Activated CD4-positive, alpha-beta T cell treated with anti-CD3 and anti-CD28 coated beads for 4 hours (primary cell): ENCODE data around the gene ZNF277.
"Not testable (repeated sequence)": the region's sequence is repeated elsewhere in the genome, so short reads cannot be mapped to it uniquely, and the experiment has no call there.

Experiments
- DNase-seq, 2 donors: peaks; one replicate each; pipeline ENCODE4 v3.0.0-alpha.2; 2020

ZNF277 gene

GRCh38 chr7:112212571-112212970 lies 6.1 kb downstream of the ZNF277 start:
- no peak for DNase-seq

DNA sequence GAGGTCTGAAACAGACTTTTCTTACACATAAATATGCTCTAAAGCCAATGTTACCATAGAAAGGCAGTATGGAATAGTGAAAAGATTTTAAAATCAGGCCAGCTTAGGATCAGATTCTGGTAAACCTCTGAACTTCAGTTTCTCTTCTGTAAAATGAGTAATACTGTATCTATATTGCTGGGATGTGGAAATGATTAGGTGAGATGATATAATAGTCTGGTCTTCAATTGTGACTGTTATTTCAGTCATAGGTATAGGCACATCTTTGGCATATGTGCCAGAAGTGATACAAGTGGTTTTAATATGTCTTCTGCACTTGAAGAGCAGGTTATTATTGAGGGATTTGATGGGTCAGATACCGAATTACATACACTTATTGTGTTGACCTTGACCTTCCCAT lies 7.2 kb downstream of the ZNF277 start:
- DNase-seq, result no peak

GRCh38 chr7:112214268-112214667 lies 7.8 kb downstream of the ZNF277 start:
- DNase-seq, result no peak

- no peak for DNase-seq
Observed at GRCh38 chr7:112214883-112215282, 8.4 kb downstream of the ZNF277 start.

DNA sequence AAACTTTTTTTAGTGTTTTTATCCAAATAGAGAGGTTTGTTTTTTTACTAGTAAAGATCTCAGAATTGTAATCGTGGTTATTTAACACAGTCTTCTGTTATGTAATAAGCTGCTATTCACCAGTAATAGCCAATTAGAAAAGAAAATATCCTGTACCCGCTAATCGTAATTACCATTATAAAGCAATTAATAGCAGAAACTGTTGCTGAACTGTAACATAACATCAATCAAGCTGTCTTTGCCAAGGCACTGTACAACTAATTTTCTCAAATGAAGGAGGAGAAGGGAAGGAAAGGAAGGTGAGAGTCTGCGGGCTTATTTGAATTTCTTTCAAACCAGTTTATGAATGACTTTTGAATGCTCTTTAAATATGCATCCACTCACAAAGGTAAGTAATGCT lies 9.3 kb downstream of the ZNF277 start:
- DNase-seq, result no peak

- DNase-seq, result no peak
Observed at GRCh38 chr7:112220877-112221434, 14.5 kb downstream of the ZNF277 start.

DNA sequence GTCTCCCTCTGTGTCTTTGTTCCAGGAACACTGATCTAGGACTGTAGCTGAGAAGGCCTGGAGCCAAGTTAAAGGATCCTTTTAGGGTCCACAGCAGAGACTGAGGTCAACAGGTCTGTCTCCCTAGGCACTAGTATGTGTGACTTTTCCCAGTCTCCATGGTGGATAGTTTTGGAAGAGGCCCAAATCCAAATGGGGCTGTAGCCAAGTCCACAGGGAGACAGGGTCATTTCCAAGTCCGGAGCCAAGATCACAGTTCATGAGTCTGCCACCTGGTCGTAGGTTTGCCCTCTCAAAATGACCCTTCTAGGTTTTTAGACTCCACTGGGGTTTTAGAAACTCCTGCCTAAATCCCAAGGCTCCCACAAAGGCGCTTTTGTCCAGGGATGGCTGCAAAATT lies 16.8 kb downstream of the ZNF277 start:
- no peak for DNase-seq

DNA sequence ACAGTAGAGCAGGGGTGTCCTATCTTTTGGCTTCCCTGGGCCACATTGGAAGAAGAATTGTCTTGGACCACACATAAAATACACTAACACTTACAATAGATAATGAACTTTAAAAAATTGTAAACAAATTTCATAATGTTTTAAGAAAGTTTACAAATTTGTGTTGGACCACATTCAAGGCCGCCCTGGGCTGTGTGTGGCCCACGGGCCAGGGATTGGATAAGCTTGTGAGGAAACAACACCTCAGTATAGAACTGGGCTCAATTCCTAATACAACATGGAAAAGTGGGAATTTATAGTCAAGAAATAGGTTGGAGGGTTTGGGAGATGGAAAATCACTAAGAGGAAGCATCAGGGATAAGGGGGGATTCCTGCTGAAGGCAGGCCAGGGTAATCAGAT lies 17.7 kb downstream of the ZNF277 start:
- DNase-seq, result no peak

- DNase-seq, result no peak
Observed at GRCh38 chr7:112225006-112225405, 18.5 kb downstream of the ZNF277 start.

DNA sequence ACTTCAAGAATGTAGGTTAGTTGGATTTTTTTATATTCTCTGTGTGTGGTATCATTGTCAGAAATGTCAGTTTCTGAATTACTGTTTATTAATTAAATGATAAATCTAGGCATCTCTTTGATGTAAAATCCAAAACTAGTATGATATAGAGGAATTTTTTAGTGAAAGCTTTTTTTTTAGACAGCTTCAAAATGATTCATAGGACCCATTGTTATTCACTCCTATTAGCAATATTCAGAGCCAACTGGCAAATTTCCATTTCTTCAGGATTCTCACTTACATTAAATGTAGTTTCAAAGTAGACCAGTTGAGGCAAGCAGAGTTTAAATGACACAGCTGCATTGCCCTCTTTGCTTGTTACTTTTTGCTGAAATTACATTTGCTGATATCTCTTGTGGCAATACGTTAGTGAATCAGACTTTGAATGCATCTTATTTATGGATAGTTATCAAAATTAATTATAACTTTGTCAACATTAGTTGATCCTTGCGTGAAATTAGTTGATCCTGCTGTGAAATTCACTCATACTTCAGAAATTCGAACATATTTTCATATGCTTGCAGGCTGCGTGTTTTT lies 20.3 kb downstream of the ZNF277 start:
- no peak for DNase-seq

DNA sequence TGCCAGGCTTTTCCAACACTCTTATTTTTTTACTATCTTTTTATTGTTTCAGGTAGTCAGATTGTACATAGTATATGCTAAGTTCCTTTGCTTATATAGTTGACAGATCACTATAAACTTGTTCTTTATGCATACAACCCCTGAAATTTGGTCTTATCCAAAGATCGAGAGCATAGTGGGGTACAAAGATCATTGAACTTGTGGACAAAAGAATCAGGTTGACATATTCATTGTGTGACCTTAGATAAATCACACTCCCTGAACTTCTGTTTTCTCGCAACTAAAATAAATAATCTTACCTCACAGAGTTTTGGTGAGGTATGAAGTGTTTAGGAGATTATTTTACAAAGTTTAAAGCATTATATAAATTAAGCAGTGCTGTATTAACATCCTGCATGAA lies 22.1 kb downstream of the ZNF277 start:
- no peak for DNase-seq

- DNase-seq, result no peak
Observed at GRCh38 chr7:112232212-112232978, 25.9 kb downstream of the ZNF277 start.

GRCh38 chr7:112233048-112233697 lies 26.7 kb downstream of the ZNF277 start:
- DNase-seq, result no peak

DNA sequence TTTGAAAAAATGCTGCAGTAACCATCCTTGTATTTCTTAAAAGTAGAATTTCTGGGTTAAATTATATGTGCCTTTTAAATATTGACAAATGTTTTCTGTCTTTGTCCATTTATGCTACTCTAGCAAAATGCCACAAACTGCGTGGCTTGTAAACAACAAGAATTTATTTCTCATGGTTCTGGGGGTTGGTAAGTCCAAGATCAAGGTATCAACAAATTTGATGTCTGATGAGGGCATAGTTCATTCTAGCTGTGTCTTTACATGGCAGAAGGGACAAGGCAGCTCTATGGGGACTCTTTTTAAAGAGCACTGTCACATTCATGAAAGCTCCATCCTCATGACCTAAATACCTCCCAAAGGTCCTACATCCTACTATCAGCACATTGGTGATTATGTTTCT lies 27.7 kb downstream of the ZNF277 start:
- DNase-seq, result no peak

DNA sequence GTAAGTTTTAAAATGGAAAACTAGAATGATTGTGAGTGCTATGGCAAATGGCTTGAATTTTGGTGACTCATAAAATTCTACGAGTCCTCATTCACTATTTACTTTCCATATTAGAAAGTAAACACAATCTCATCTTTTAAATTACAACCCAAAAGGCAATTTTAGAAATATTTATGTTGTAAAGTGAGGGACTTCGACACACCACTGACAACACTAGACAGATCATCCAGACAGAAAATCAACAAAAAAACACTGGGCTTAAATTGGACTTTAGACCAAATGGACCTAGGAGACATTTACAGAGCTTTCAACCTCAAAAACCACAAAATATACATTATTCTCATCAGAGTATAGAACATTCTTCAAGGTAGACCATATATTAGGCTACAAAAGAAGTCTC lies 30.1 kb downstream of the ZNF277 start:
- DNase-seq, result no peak

DNA sequence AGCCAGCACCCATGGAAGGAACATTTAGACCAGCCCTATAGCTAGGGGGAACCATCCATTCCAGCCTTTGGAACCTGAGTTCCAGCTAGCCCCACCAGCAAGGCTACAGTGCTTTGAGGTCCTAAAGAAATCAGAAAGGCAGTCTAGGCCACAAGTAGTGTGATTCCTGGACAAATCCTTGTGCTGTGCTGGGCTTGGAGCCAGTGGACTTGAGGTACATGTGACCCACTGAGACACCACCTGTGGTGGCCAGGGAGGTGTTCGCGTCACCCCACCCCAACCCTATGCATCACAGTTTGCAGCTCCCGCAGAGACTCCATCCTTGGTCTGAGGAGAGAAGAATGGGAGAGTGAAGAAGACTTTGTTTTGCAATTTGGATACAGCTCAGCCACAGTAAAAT lies 31.8 kb downstream of the ZNF277 start:
- DNase-seq, result no peak

DNA sequence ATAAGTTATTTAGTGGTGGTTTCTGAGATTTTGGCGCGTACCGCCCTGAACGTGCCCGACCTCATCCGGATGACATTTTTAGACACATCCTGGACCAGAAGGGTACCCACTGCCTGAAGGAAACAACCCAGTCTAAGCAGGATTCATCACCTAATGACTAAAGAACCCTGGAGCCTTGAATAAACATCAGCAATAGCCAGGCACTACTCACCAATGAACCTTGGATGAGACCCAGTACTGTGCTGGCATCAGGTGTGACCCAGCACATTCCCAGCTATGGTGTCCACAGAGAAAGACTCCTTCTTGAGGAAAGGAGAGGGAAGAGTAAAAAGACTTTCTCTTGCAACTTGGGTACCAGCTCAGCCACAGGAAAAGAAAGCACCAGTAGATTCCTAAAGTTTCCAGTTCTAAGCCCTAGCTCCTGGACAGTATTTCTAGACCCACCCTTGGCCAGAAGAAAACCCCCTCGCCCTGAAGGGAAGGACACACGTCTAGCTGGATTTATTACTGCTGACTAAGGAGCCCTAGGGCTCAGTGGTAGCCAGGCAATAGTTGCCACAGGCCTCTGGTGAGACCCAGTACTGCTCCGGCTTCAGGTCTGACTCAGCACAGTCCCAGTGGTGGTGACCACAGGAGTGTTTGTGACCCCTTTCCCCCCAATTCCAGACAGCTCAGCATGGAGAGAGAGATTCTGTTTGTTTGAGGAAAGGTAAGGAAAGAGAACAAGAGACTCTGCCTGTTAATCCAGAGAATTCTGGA lies 32.5 kb downstream of the ZNF277 start:
- DNase-seq, result no peak

- no peak for DNase-seq
Observed at GRCh38 chr7:112248598-112248997, 42.1 kb downstream of the ZNF277 start.

DNA sequence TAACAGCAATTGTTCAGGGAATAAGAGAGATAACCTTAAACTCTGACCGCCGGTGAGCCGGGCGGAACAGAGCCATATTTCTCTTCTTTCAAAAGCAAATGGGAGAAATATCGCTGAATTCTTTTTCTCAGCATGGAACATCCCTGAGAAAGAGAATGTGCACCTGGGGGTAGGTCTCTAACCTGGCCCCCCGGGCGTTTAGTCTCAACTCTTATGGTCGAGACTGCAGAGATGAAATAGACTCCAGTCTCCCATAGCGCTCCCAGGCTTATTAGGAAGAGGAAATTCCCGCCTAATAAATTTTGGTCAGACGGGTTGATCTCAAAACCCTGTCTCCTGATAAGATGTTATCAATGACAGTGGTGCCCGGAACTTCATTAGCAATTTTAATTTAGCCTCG lies 43.5 kb downstream of the ZNF277 start:
- DNase-seq, result not testable (repeated sequence)

DNA sequence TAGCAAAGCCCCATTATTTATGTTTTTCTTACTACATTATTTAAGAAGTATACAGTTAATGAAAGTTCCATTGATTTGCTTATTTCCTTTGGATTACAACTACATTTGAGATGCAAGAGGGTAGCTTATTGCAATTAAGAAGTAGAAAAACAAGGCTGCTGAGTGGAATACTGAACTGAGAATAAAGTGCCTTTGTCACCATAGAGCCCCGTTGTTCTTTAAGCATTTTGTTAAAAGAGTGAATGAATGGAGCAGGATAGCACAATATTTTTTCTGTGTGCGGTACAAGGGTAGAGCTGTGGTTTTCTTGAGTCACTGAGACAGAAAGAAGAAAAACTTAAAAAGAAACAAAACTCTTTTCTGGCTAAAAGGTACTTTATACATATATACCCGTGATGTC lies 45.6 kb downstream of the ZNF277 start:
- no peak for DNase-seq

GRCh38 chr7:112252691-112253090 lies 46.2 kb downstream of the ZNF277 start:
- DNase-seq, result no peak

DNA sequence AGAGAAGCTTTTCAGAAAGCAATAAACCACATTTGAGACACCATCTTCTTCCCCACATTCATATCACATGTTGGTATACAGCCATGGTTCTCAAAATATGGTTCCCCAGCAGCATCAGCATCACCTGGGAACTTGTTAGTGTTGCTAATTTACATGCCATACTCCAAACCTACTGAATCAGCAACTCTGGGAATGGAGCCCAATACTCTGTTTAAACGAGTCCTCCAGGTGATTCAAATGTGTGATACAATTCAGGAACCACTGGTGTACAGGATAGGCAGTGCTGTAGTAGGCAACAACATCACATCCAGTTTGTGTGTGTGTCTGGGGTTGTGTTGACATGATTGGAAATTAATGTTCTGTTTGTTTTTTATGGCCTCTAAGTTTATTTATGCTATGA lies 47.7 kb downstream of the ZNF277 start:
- DNase-seq, result no peak

GRCh38 chr7:112254709-112255387 lies 48.4 kb downstream of the ZNF277 start:
- DNase-seq, result no peak
